Neuronal stem cell (in vitro differentiated cells): ENCODE results near the gene PSMB8.

Source experiments
- DNase-seq: peaks from one replicate; pipeline ENCODE4 v3.0.0-alpha.2; 2013; ENCODE audit warnings: low spot score
- H2AFZ ChIP-seq: one replicate; pipeline ENCODE4 v1.6.1; 2013; ENCODE audit warnings: mild to moderate bottlenecking, low read length, inconsistent platforms
- H2AK5ac ChIP-seq: 2 replicates; pipeline ENCODE4 v1.6.1; 2013; ENCODE audit warnings: low read depth, mild to moderate bottlenecking, inconsistent platforms, low read length, moderate library complexity, mixed read lengths
- H2BK120ac ChIP-seq: 2 replicates; pipeline ENCODE4 v1.6.1; 2013; ENCODE audit warnings: low read depth, mild to moderate bottlenecking, inconsistent platforms, low read length, moderate library complexity, mixed read lengths
- H2BK12ac ChIP-seq: one replicate; pipeline ENCODE4 v1.6.1; 2013; ENCODE audit warnings: low read length, inconsistent platforms
- H2BK15ac ChIP-seq: 2 replicates; pipeline ENCODE4 v1.6.1; 2013; ENCODE audit warnings: mild to moderate bottlenecking, low read length, inconsistent platforms, mixed read lengths
- H2BK5ac ChIP-seq: one replicate; pipeline ENCODE4 v1.6.1; 2013; ENCODE audit warnings: inconsistent platforms, mild to moderate bottlenecking, low read length, moderate library complexity
- H3K14ac ChIP-seq: one replicate; pipeline ENCODE4 v1.6.1; 2013; ENCODE audit warnings: low read length, inconsistent platforms
- H3K18ac ChIP-seq: 2 replicates; pipeline ENCODE4 v1.6.1; 2013; ENCODE audit warnings: low read length, inconsistent platforms
- H3K23ac ChIP-seq: 2 replicates; pipeline ENCODE4 v1.6.1; 2013; ENCODE audit warnings: low read depth, mild to moderate bottlenecking, mixed read lengths, low read length, inconsistent platforms; ENCODE audit not compliant: poor library complexity
- H3K27ac ChIP-seq: replicated peaks from 3 replicates; pipeline ENCODE4 v1.5.1; 2013; ENCODE audit warnings: low read length, inconsistent platforms
- H3K27me3 ChIP-seq, 3 experiments: 2 replicates each; pipeline ENCODE4 v1.6.1; 2013; ENCODE audit warnings: low read length in 3 of 3, mild to moderate bottlenecking in 2 of 3, inconsistent platforms in 1 of 3, low read depth in 1 of 3, mixed read lengths in 1 of 3, moderate library complexity in 1 of 3; ENCODE audit not compliant: control insufficient read depth in 3 of 3, insufficient read depth in 3 of 3
- H3K36me3 ChIP-seq, 2 donors: replicated peaks in 1 of 2; 2 replicates each; pipeline ENCODE4 v1.6.1; 2013; ENCODE audit warnings: low read length in 2 of 2; ENCODE audit not compliant: control insufficient read depth in 2 of 2, insufficient read depth in 2 of 2
- H3K4ac ChIP-seq: 2 replicates; pipeline ENCODE4 v1.6.1; 2013; ENCODE audit warnings: inconsistent platforms, mild to moderate bottlenecking, low read length, moderate library complexity
- H3K4me1 ChIP-seq, 2 donors: 1 replicate in 1 of 2; 2 replicates in 1 of 2; pipeline ENCODE4 v1.6.1; 2013; ENCODE audit warnings: low read length in 2 of 2, low read depth in 1 of 2; ENCODE audit not compliant: control insufficient read depth in 2 of 2, insufficient read depth in 1 of 2
- H3K4me2 ChIP-seq: one replicate; pipeline ENCODE4 v1.6.1; 2013; ENCODE audit warnings: mild to moderate bottlenecking, low read length, inconsistent platforms; ENCODE audit not compliant: insufficient read depth, poor library complexity, severe bottlenecking
- H3K4me3 ChIP-seq, 2 donors: 2 replicates each; pipeline ENCODE4 v1.5.1; 2013; ENCODE audit warnings: low read length in 2 of 2, mild to moderate bottlenecking in 2 of 2, inconsistent platforms in 1 of 2, moderate library complexity in 1 of 2
- H3K79me1 ChIP-seq: one replicate; pipeline ENCODE4 v1.6.1; 2013; ENCODE audit warnings: low read depth, mild to moderate bottlenecking, inconsistent platforms, low read length, moderate library complexity
- H3K9ac ChIP-seq: one replicate; pipeline ENCODE4 v1.6.1; 2013; ENCODE audit warnings: mild to moderate bottlenecking, low read depth, low read length, inconsistent platforms; ENCODE audit not compliant: poor library complexity
- H3K9me3 ChIP-seq, 2 donors: replicated peaks in 1 of 2; 2 replicates each; pipeline versions ENCODE3 to v1.6.1; 2013; ENCODE audit warnings: low read length in 2 of 2, mild to moderate bottlenecking in 2 of 2, inconsistent platforms in 1 of 2, low read depth in 1 of 2, mixed read lengths in 1 of 2, moderate library complexity in 1 of 2; ENCODE audit not compliant: control insufficient read depth in 2 of 2, insufficient read depth in 1 of 2
- H4K8ac ChIP-seq: one replicate; pipeline ENCODE4 v1.6.1; 2013; ENCODE audit warnings: low read depth, mild to moderate bottlenecking, inconsistent platforms, low read length, moderate library complexity
- H4K91ac ChIP-seq: one replicate; pipeline ENCODE4 v1.6.1; 2013; ENCODE audit warnings: low read length, low read depth, mild to moderate bottlenecking, inconsistent platforms; ENCODE audit not compliant: poor library complexity
- WGBS, 2 donors: extraction: QIAGEN DNeasy Blood & Tissue Kit; methylation state at CpG; one replicate each; pipeline ENCODE4 v1.1.7; 2013; ENCODE audit warnings: missing lambda C conversion rate in 2 of 2, mixed read lengths in 1 of 2; ENCODE audit not compliant: insufficient read length in 2 of 2, insufficient replicate concordance in 1 of 2; ENCODE audit errors: extremely low coverage in 2 of 2; 5-methylcytosine and 5-hydroxymethylcytosine counted together

The PSMB8 gene

GRCh38 chr6:32816746-32817204 is 27.1 kb downstream of the PSMB8 start, which contains the start of gene HLA-DOB:
Gene HLA-DOB, minus strand, starts transcription at chr6:32817002. Its CDS starts 51 bp downstream, at chr6:32816951.
- H2BK5ac ChIP-seq: no peak within 1 kb of the TSS
- no peaks in the 10 kb centered on the region for H3K9me3 ChIP-seq
- H3K36me3 ChIP-seq: no peaks in the 10 kb centered on the region
- H3K18ac ChIP-seq: no peak within 1 kb of the TSS
- no peak within 1 kb of the TSS for H4K8ac ChIP-seq
- no peaks in the 10 kb centered on the region for H3K4me1 ChIP-seq
- H3K4ac ChIP-seq: no peak within 1 kb of the TSS
- H3K79me1 ChIP-seq: no peaks in the 10 kb centered on the region
- no CpG with 5 or more reads among the region's 3 CpGs for WGBS, 2 donors
- no peak within 1 kb of the TSS for H2AK5ac ChIP-seq
- no peak within 1 kb of the TSS for H2AFZ ChIP-seq
- no peak for DNase-seq
- H3K27ac ChIP-seq: no peak within 1 kb of the TSS
- no peak within 1 kb of the TSS for H2BK120ac ChIP-seq
- H3K27me3 ChIP-seq: peaks cover 0 to 73% (median 0%) of the 10 kb centered on the region in 3 experiments
- H3K4me2 ChIP-seq: no peak within 1 kb of the TSS
- no peak within 1 kb of the TSS for H2BK12ac ChIP-seq
- H2BK15ac ChIP-seq: no peak within 1 kb of the TSS
- no peak within 1 kb of the TSS for H3K4me3 ChIP-seq
- H3K9ac ChIP-seq: peak within 1 kb of the TSS; percentile 53
- no peak within 1 kb of the TSS for H4K91ac ChIP-seq
- no peak within 1 kb of the TSS for H3K14ac ChIP-seq
- H3K23ac ChIP-seq: no peak within 1 kb of the TSS

- Histone ChIP-seq H2BK120ac (no peak overlapping the region), H4K91ac (no peak overlapping the region), H2BK15ac (no peak overlapping the region), H3K79me1 (no peaks in the 10 kb centered on the region), H3K4ac (no peak overlapping the region), H3K27me3 (peaks cover 0 to 67% (median 0%) of the 10 kb centered on the region in 3 experiments), H3K23ac (no peak overlapping the region), H3K14ac (no peak overlapping the region), H2BK5ac (no peak overlapping the region), H3K4me2 (no peak overlapping the region), H3K4me3 (no peak overlapping the region), H3K4me1 (no peaks in the 10 kb centered on the region), H4K8ac (no peak overlapping the region), H3K9ac (no peak overlapping the region), H3K27ac (no peak overlapping the region), H2BK12ac (no peak overlapping the region), H3K36me3 (no peaks in the 10 kb centered on the region), H3K9me3 (no peaks in the 10 kb centered on the region), H2AK5ac (no peak overlapping the region), H2AFZ (no peak overlapping the region), H3K18ac (no peak overlapping the region)
- no CpG with 5 or more reads among the region's 2 CpGs for WGBS, 2 donors
- no peak for DNase-seq
These were observed 27.9 kb downstream of the PSMB8 start for GRCh38 chr6:32815996-32816395.

GRCh38 chr6:32815115-32815514 is 28.7 kb downstream of the PSMB8 start:
- Histone ChIP-seq H3K14ac (no peak overlapping the region), H3K79me1 (no peaks in the 10 kb centered on the region), H4K91ac (no peak overlapping the region), H2BK15ac (no peak overlapping the region), H3K4me3 (no peak overlapping the region), H3K18ac (no peak overlapping the region), H3K23ac (no peak overlapping the region), H3K27me3 (peaks cover 0 to 62% (median 0%) of the 10 kb centered on the region in 3 experiments), H3K9ac (no peak overlapping the region), H4K8ac (no peak overlapping the region), H3K9me3 (no peaks in the 10 kb centered on the region), H3K36me3 (no peaks in the 10 kb centered on the region), H3K4ac (no peak overlapping the region), H2BK120ac (no peak overlapping the region), H3K27ac (no peak overlapping the region), H2AK5ac (no peak overlapping the region), H3K4me1 (no peaks in the 10 kb centered on the region), H2BK12ac (no peak overlapping the region), H2BK5ac (no peak overlapping the region), H2AFZ (no peak overlapping the region), H3K4me2 (no peak overlapping the region)
- no peak for DNase-seq
- WGBS, 2 donors: no CpG with 5 or more reads among the region's 5 CpGs

GRCh38 chr6:32814145-32814544 is 29.7 kb downstream of the PSMB8 start:
- peaks cover 0 to 52% (median 0%) of the 10 kb centered on the region in 3 experiments for H3K27me3 ChIP-seq
- no peak overlapping the region for H4K91ac ChIP-seq
- H2AFZ ChIP-seq: no peak overlapping the region
- no peak overlapping the region for H3K14ac ChIP-seq
- no peaks in the 10 kb centered on the region for H3K9me3 ChIP-seq
- H3K4ac ChIP-seq: no peak overlapping the region
- no peak overlapping the region for H2AK5ac ChIP-seq
- no peaks in the 10 kb centered on the region for H3K4me1 ChIP-seq
- no peak overlapping the region for H3K4me3 ChIP-seq
- no peak overlapping the region for H4K8ac ChIP-seq
- no peak overlapping the region for H2BK12ac ChIP-seq
- H3K9ac ChIP-seq: no peak overlapping the region
- H2BK5ac ChIP-seq: no peak overlapping the region
- no peak overlapping the region for H3K4me2 ChIP-seq
- WGBS, 2 donors: no CpG with 5 or more reads among the region's 2 CpGs
- H2BK15ac ChIP-seq: no peak overlapping the region
- no peak overlapping the region for H2BK120ac ChIP-seq
- H3K18ac ChIP-seq: no peak overlapping the region
- H3K27ac ChIP-seq: no peak overlapping the region
- no peak for DNase-seq
- no peaks in the 10 kb centered on the region for H3K36me3 ChIP-seq
- H3K23ac ChIP-seq: no peak overlapping the region
- H3K79me1 ChIP-seq: no peaks in the 10 kb centered on the region
